EH (cell line): ENCODE data around the gene USP17L27.
"Not testable (repeated sequence)": the region's sequence is repeated elsewhere in the genome, so short reads cannot be mapped to it uniquely, and the experiment has no call there.

Source experiments
- DNase-seq: peaks from one replicate; pipeline ENCODE4 v3.0.0-alpha.2; 2015; ENCODE audit warnings: low read depth

The USP17L27 gene

GRCh38 chr4:9343848-9344247 lies at the start of gene USP17L27:
USP17L27 (plus strand) TSS chr4:9344148; CDS start chr4:9344148, 0 bp downstream.
- not testable (repeated sequence) for DNase-seq

DNA sequence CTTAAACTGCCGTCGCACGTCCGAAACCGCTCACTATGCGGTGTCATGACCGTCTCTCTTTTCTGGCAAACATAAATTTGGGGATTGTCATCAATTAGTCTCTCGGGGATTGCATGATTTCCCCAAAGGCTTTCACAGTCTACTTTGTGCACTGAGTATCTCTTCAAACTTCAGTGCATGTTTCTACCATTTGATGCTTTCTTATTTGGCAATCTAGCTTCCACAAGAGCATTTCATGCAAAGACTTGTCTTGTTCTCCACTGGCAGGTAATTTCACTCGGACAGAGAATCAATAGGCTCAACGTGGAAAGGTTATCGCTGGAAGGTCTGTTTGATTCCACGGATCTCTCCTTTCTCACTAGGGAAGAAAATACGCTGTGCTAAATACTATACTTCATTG lies 19.8 kb upstream of the USP17L27 start:
- not testable (repeated sequence) for DNase-seq

- not testable (repeated sequence) for DNase-seq
Observed at GRCh38 chr4:9324865-9325264, 19.1 kb upstream of the USP17L27 start, which contains the start of gene USP17L24. USP17L24 (plus strand) TSS chr4:9325165; CDS start chr4:9325165, 0 bp downstream.

- not testable (repeated sequence) for DNase-seq
Observed at GRCh38 chr4:9329611-9330010, 14.3 kb upstream of the USP17L27 start, which contains the start of gene USP17L25. USP17L25 (plus strand) TSS chr4:9329911; CDS start chr4:9329911, 0 bp downstream.

DNA sequence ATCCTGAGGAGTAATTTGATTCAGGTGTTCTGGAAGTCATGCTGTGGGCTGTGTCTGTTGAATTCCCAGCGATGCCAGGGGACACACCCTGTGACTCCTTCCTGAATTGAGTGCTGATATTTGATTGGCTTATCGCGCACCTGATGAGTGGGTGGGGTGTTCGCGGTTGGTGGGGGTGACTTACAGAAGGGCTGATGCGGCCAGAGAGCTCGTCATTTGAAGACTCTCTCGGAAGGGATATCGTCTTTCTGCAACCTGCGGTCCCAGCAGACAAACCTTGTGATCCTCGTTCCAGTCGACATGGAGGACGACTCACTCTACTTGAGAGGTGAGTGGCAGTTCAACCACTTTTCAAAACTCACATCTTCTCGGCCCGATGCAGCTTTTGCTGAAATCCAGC lies 9.6 kb upstream of the USP17L27 start, which contains the start of gene USP17L26:
Gene USP17L26, plus strand, starts transcription at position 301 of the 400 bp plus-strand sequence. Its CDS starts 0 bp downstream, at position 301.
- DNase-seq: not testable (repeated sequence)

GRCh38 chr4:9339103-9339502 lies 4.8 kb upstream of the USP17L27 start, which contains the start of gene USP17L5:
USP17L5 (plus strand) TSS chr4:9339403; CDS start chr4:9339403, 0 bp downstream.
- not testable (repeated sequence) for DNase-seq

GRCh38 chr4:9348593-9348992 lies 4.6 kb downstream of the USP17L27 start, which contains the start of gene USP17L28:
USP17L28 (plus strand) TSS chr4:9348893; CDS start chr4:9348893, 0 bp downstream.
- DNase-seq: not testable (repeated sequence)

- not testable (repeated sequence) for DNase-seq
Observed at GRCh38 chr4:9350866-9351265, 6.9 kb downstream of the USP17L27 start.

DNA sequence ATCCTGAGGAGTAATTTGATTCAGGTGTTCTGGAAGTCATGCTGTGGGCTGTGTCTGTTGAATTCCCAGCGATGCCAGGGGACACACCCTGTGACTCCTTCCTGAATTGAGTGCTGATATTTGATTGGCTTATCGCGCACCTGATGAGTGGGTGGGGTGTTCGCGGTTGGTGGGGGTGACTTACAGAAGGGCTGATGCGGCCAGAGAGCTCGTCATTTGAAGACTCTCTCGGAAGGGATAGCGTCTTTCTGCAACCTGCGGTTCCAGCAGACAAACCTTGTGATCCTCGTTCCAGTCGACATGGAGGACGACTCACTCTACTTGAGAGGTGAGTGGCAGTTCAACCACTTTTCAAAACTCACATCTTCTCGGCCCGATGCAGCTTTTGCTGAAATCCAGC lies 9.4 kb downstream of the USP17L27 start, which contains the start of gene USP17L29:
Gene USP17L29, plus strand, starts transcription at position 301 of the 400 bp plus-strand sequence. Its CDS starts 0 bp downstream, at position 301.
- not testable (repeated sequence) for DNase-seq

DNA sequence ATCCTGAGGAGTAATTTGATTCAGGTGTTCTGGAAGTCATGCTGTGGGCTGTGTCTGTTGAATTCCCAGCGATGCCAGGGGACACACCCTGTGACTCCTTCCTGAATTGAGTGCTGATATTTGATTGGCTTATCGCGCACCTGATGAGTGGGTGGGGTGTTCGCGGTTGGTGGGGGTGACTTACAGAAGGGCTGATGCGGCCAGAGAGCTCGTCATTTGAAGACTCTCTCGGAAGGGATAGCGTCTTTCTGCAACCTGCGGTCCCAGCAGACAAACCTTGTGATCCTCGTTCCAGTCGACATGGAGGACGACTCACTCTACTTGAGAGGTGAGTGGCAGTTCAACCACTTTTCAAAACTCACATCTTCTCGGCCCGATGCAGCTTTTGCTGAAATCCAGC lies 18.9 kb downstream of the USP17L27 start, which contains the start of gene USP17L30:
Gene USP17L30, plus strand, starts transcription at position 301 of the 400 bp plus-strand sequence. Its CDS starts 0 bp downstream, at position 301.
- DNase-seq: not testable (repeated sequence)

GRCh38 chr4:9379881-9380280 lies 35.9 kb downstream of the USP17L27 start:
- not testable (repeated sequence) for DNase-seq

GRCh38 chr4:9381012-9381534 lies 37.1 kb downstream of the USP17L27 start:
- DNase-seq: peak; percentile 1

- no peak for DNase-seq
Observed at GRCh38 chr4:9384126-9384525, 40.2 kb downstream of the USP17L27 start.

DNA sequence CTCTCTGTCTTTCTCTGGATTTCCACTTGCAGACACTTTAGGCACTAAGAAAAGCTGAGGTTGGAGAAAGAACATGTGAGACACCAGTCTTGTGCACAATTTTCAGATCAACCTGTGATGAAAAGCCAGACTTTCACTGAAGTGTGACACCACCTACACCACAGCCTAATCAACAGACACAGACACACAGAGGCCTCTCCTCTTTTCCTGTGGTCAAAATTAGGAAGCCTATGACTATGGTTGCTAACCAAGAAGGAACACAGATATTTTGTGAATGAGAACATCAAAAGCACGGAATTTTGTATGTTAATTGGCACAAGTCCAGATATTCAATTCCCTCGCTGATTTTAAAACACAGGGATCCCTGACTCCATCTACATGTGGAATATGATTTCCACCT lies 45.1 kb downstream of the USP17L27 start:
- DNase-seq: not testable (repeated sequence)
